ENCODE measurements around the gene MGAT2.
A peak's percentile ranks its signal among the peaks of the same experiment; 100 is the strongest.
"Not testable (repeated sequence)": the region's sequence is repeated elsewhere in the genome, so short reads cannot be mapped to it uniquely, and the experiment has no call there.

Gene MGAT2

DNA sequence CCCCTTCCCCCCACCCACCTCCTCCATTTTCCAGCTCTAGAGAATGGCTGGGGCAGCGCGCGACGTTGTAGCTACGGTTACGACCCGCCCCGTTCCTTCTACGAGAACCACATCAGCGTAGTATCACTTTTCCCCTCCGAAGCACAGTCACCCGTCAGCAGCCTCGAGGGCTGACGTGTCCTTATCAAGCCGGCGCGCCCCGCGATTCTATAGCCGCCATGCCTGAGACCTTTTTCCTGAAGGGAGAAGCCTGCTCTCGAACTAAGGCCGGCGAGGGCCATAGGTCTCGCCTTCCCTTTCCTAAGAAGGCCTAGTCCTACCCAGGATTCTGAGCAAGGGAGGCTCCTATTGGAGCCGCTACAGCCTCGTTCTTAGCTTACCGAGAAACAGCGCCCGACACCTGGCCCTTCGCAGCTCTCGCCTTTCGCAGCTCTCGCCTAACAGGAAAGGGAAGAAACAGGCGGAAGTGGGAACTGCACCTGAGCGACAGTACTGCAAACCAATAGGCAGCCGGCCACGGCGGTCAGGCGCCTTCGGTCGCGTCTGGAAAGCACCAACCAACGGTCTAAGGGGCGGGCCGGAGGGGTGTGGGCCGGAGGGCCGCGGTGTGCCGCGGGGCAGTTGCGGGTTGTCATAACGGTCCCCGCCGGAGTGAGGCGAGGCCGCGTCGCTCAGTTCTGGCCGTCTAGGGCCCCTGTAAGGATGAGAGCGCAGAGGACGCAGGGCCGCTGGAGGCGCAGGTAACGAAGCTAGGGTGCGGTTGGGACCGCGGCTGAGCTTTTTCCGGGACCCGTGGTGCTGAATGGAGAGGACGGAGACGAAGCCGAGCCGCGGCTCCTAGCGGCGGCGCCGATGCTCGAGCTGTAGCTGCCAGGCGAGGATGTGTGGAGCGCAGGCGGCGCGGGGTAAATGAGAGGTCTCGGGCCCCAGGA lies at the start of gene MGAT2, which contains the start of gene RPL36AL:
Gene MGAT2 (plus strand): TSS at position 618 of the 932 bp plus-strand sequence. CDS start 470 bp downstream, outside the sequence.
Gene RPL36AL (minus strand): TSS at position 445 of the 932 bp plus-strand sequence. CDS start 1,522 bp downstream, outside the sequence.
- DNase-seq (ENCODE audit: low read depth), result peak; percentile 99

GRCh38 chr14:49574038-49574437 lies 46.6 kb upstream of the MGAT2 start:
- no peak for DNase-seq (ENCODE audit: low read depth)

DNA sequence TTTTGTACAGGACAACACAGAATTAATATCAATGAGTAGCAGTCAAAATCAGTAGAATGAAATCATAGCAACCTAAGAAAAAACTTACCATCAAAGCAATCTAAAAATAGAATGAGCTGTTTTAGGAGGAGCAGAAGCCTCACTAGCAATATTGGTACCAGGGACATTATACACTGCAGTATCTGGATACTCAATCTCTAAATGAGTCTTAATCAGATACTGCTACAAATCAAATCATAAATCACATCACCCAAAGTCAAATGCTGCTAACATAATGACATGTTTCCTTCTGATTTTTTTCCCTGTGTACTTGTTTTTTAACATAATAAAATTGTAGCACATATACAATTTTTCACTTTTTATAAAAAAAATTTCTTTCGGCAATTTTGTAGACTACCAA lies 42.5 kb upstream of the MGAT2 start:
- no peak for DNase-seq (ENCODE audit: low read depth)

- DNase-seq (ENCODE audit: low read depth), result no peak
Observed at GRCh38 chr14:49579841-49580240, 40.8 kb upstream of the MGAT2 start.

DNA sequence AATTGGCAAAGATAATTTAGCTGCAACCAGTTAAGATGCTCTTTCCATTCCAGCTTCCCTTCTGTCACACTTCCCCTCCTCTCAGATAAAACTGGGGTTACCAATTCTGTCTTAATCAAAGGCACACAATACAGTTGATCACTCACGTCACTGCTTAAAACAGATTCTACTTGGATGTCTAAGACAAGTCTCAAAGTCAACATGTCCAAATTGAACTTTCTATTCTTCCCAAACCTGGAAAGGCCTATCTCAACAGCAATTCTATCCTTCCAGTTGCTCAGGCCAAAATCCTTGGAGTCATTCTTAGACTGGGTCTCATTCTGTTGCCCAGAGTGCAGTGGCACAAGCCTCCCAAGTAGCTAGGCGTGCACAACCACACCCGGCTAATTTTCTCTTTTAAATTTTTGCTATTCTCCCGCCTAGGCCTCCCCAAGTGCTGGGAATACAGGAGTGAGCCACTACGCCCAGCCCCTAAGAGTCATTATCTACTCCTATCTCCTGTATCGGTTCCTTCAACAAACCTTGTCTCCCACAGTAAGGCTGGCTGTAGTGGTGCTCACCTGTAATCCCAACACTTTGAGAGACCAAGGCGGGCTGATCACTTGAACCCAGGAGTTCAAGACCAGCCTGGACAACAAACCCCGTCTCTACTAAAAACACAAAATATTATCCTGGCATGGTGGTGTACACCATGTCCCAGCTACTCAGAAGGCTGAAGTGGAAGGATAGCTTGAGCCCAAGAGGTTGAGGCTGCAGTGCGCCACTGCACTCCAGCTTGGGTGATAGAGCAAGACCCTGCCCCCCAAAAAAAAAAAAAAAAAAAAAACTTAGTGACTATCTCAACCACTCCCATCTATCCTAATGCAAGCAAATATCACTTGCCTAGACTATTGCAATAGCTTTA lies 39.1 kb upstream of the MGAT2 start:
- DNase-seq (ENCODE audit: low read depth), result no peak

GRCh38 chr14:49582113-49582977 lies 38.3 kb upstream of the MGAT2 start:
- no peak for DNase-seq (ENCODE audit: low read depth)

DNA sequence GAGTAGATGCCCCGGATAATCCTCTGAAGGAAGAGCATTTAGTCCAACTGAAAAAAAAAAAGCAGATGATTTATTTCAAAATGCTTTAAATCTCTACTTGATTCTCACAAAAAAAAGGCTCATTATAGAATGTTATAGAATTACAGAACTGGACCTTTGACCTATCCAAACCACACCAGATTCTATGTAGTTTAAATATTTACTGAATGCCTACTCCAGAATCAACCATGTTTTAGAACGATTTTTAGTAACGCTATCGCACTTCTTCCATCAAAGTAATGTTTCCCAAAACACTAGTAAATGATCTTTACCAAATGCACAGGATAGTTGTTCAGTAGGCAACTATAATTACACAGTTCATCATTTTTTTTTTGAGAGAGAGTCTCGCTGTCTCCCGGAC lies 37.0 kb upstream of the MGAT2 start:
- DNase-seq (ENCODE audit: low read depth), result no peak

DNA sequence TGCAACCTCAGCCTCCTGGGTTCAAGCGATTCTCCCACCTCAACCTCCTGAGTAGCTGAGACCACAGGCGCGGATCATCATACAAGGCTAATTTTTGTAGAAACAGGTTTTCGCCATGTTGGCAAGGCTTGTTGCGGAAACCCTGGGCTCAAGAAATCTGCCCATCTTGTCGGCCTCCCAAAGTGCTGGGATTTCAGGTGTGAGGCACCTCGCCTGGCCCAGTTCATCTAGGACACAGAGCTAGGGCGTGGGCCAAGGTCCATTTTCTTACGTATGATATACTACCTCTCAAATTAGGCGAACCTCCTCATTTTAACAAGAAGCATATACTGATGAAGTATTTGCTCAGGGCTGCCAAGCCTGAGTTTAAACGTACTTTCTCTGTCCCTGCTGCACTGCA lies 36.5 kb upstream of the MGAT2 start:
- DNase-seq (ENCODE audit: low read depth), result no peak

DNA sequence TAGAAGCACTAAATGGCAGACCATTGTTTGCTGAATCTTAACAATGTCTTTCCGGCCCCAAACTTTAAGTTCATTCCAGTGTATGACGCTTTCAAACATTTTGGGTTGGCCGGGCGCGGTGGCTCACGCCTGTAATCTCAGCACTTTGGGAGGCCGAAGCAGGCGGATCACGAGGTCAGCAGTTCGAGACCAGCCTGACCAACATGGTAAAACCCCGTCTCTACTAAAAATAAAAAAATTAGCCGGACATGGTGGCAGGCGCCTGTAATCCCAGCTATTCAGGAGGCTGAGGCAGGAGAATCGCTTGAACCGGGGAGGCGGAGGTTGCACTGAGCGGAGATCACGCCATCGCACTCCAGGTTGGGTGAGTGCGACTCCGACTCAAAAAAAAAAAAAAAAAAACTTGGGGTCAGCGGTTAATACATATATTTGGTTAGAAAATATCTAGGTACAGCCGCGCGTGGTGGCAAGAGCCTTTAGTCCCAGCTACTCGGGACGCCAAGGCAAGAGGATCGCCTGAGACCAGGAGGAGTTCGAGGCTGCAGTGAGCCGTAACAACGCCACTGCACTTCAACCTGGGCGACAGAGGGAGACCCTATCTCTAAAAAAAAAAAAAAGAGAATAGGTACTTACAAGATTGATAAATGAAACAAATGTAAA lies 35.5 kb upstream of the MGAT2 start:
- DNase-seq (ENCODE audit: low read depth), result not testable (repeated sequence)

DNA sequence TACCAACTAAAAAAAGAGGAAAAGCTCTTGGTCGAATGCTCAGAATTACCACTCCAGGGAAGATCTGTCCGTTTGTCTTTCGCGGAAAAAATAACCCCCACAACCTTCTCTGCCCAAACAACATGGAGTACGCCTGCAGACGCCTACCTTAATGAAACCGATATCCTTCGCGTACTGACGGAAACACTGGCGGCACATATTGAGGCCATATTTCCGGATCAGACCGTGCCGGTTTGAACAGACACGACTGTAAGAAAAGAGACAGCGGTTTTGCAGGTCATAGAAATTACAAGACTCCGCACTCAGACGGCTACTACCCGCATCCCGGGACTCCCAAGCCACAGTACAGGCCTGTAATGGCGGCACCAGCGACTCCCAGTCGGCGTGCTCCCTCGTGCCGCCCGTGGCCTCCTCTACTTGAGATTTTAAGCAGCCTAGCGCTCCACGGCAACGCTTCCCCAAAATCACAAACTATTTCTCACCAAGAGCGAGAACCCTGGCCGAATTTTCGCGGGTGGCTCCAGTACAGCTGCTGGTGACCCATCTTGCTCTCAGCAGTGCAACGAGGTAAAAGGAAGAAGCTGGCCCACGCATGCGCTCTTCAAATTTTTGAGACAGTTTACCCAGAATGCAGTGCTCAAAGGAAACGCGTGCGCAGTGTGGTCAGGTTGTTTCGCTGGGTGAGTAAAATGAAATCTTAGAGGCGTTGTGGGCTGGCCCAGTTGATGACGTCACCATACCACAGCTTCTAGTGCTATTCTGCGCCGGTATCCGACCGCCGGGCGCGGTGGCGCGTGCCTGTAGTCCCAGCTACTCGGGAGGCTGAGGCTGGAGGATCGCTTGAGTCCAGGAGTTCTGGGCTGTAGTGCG lies 34.6 kb upstream of the MGAT2 start, which contains the start of gene RPS29:
Gene RPS29 (minus strand): TSS at position 578 of the 870 bp plus-strand sequence. CDS start 34 bp downstream, at position 544.
- DNase-seq (ENCODE audit: low read depth), result peak; percentile 98

- peak; percentile 75 for DNase-seq (ENCODE audit: low read depth)
Observed at GRCh38 chr14:49586673-49587460, 33.7 kb upstream of the MGAT2 start.

DNA sequence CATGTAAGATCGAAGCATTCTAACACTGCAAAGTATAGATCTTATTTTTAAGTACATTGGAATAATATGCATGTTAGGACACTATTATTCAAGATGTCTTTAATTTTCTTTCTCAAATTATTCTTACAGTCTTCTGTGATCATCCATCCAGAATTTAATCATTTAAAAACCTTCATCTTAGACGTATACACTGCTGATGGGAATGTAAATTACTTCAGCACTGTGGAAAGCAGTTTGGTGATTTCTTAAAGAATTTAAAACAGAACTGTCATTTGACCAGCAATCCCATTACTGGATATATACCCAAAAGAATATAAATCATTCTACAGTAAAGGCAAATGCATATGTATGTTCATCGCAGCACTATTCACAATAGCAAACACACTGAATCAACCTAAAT lies 31.2 kb upstream of the MGAT2 start:
- no peak for DNase-seq (ENCODE audit: low read depth)

- DNase-seq (ENCODE audit: low read depth), result peak; percentile 83
Observed at GRCh38 chr14:49593016-49593415, 27.6 kb upstream of the MGAT2 start.

DNA sequence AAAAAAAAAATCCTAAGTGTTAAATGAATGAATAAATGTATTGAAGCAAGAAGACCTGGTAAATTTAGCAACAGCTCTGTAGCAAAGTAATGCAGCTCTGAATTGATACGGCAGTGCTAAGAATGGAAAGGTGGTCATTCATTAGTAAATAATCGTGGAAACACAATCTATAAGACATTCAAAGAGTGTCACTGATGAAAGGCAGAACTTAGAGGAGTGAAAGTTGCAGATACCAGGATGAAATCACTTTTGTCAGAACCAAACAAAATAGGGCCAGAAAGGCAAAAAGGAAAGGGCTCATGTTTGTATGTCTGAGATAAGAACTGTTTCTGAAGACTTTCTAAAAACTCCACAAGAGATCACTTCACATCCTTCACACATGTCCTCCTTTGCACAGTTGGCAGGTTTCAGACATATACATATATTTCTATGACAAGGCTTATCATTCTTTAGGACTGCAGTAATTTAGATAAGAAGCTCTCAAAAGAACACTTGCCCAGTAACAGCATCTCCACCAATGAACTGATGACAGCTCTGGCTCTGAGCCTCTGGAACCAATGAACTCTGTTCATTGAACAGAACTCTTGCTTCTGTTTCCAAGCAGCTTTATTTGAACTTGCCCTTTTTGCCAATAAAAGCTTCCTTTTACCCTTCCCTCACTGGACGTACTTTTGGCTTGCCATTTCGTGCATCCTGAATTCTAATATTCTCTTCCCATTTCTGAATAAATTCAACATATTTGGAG lies 26.1 kb upstream of the MGAT2 start:
- peak; percentile 92 for DNase-seq (ENCODE audit: low read depth)

DNA sequence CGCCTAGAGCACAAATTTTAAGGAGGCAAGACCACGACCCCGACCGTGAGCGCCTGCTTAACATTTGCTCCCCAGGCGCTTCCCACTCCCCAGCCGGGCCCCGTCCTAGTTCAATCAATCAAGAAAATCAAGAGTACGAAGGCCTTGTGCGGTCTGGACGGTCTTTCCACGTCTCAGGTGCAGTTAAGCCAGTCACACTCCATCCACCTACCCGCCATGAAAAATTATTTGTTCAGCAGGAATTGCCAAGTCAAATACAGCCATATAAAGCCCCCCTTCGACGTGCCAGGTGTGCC lies 22.5 kb upstream of the MGAT2 start:
- no peak for DNase-seq (ENCODE audit: low read depth)

DNA sequence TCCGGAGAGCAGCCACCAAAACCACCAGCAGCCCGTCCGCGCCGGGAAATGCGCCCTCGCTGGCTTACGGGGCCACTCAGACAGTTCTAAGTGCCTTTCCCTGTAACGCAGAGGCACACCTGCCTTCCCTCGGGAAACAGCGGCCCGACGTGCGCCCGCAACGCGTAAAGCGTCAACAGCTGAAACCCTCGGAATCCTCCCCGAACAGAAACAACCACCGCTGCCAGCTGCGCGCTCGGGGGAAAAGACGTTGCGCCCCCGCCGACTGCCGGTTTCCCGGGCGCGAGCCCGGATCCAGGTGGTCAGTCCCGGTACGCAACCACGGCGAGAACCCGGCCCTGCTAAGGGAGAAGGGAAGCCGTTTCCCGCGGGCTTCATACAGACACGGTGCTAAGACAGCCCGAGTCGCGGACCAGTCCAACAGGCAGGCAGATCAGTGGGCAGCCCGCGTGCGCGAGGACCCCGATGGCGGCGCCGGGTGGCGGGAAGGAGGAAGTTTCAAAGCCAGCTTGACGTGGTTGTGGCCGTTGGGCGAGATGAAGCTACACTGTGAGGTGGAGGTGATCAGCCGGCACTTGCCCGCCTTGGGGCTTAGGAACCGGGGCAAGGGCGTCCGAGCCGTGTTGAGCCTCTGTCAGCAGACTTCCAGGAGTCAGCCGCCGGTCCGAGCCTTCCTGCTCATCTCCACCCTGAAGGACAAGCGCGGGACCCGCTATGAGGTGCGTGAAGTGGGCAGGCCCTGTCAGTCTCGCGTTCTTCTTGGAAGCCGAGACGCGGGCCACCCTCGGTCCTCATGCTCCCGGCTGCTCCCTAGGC lies 21.9 kb upstream of the MGAT2 start, which contains the start of gene LRR1:
Gene LRR1 (plus strand): TSS at position 456 of the 816 bp plus-strand sequence. CDS start 81 bp downstream, at position 537.
- DNase-seq (ENCODE audit: low read depth), result peak; percentile 93

- DNase-seq (ENCODE audit: low read depth), result no peak
Observed at GRCh38 chr14:49607583-49607982, 13.0 kb upstream of the MGAT2 start.

GRCh38 chr14:49612251-49612650 lies 8.3 kb upstream of the MGAT2 start:
- no peak for DNase-seq (ENCODE audit: low read depth)

Measured in iris pigment epithelial cell (primary cell).